GM18517 (cell line): ENCODE results near the gene SEMA4C.

Experiments
- ATAC-seq: cut with Tn5 transposase; IDR thresholded peaks from one replicate; pipeline ENCODE4 v1.9.1; 2021; ENCODE audit warnings: mild to moderate bottlenecking, moderate library complexity; ENCODE audit not compliant: unreplicated experiment

Gene SEMA4C

DNA sequence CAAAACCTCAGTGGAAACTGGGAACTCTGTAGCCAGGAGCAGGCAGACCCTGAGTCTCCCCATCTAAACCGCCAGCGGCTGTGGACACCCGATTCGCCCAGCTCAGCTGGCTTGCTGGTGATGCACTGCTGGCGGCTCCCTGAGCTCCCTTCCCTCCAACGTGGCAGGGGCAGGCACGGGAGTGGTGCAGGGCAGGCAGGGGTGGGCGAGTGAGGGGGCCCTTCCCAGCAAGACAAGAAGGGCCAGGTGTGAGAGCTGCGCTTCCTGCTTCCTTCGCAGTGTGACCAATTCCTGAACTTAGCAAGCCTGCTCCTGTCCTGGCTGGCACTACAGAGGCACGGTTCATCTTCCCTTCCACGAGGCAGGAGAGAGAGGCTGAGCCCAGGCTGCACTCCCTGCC is 12.3 kb upstream of the SEMA4C start:
- ATAC-seq, result no peak

DNA sequence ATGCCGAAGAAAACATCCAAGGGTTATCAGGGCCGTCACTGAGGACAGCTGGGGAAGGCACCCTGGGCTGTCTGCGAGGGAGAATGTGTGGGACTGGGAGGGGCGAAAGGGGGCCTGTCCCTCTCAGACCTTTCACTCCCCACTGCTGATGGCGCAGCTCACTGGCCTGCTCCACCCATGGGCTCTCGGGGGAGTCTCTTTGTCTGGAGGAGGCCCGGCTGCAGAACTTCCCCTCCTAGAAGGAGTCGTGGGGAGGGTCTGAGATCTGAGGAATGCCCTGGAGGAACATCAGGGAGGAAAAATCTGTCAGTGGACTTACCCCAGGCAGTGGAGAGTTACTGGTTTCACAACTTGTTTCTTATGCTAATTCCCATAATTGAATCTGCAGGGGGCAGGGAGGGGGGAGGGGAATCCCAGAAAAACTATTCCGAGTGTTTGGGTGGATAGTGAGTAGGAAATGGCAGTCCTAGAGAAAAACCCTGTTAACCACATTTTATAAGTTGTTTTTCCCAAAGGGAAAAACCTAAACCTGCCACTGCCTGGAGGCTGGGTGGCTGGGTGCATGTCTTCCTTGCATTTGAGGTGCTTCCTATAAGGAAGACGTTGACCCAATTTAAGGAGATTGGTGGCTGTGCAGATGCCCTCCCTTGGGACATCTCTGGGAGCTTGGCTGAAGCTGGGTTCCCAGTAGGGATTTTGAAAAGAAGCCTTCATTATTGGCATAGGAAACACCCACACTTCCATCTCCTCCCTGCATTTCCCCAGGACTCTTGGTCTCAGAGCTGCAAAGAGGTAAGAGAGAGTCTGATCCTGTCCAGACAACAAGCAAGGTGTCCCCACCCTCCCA is 11.7 kb upstream of the SEMA4C start:
- ATAC-seq, result no peak

DNA sequence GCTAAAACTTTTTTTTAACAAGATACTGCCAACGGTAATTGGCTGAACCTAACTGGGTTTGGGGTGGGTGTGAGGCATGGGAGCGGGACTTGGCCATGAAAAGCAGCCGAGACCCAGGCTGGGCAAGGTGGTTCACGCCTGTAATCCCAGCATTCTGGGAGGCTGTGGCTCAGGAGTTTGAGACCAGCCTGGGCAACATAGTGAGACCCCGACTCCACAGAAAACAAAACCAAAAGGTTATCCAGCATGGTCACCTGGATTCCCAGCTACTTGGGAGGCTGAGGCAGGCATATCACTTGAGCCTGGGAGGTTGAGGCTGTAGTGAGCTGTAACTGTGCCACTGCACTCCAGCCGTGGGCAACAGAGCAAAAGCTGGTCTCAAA is 11.0 kb upstream of the SEMA4C start:
- ATAC-seq, result no peak

DNA sequence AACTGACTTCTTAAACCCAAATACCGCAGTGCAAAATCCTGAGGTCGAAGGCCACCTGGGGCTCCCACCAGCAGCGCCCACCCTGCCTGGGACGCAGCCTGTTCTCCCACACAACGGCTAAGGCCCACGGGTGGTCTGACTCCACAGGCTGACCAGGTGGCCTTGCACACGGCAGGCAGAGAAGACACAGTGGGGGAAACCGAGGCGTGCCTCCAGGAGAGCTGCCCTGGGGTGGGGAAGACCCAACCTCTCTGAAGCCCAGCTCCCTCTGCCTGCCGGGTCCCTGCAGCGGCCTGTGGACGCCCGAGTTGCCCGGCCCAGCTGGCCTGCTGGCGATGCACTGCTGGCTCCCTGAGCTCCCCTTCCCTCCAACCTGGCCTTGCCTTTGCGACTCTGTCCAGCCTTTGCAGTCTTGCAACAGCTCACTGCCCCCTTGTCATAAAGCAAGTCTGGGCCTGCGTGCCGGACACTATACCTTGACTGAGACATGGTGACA is 9.7 kb upstream of the SEMA4C start:
- ATAC-seq, result no peak

DNA sequence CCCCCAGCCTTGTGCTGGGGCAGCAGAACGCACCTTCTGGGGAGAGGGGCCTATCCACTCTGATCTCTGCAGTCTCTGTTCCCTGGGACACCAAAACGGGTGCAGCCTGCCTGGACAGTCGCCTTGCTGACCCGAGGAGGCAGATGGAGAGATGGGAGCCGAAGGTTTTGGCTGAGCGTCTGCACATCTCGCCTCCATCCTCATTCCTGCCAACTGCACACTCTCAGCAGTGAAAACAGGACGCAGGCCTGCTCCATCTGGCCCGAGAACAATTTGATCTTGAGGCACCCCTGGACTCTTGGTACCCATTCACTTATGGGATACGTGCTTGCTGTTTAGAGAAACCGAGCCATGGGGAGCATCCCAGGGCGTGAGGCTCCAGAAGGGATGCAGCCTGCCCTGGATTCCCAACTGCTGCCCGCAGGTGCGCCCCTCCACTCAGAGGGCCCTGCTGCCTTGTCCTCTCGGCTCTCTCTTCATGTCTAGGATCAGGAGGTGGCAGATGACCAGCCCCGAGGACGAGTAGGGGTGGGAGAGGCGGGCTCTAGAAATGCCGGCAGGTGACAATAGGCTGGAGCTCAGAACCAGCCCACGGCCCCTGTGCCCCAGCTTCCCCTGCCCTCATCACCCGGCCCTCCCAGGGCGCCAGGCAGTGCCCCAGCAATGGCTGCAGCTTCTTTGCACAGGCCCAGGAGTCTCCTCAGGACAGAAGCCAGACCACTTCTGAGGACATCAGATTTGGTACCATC is 9.1 kb upstream of the SEMA4C start:
- no peak for ATAC-seq

DNA sequence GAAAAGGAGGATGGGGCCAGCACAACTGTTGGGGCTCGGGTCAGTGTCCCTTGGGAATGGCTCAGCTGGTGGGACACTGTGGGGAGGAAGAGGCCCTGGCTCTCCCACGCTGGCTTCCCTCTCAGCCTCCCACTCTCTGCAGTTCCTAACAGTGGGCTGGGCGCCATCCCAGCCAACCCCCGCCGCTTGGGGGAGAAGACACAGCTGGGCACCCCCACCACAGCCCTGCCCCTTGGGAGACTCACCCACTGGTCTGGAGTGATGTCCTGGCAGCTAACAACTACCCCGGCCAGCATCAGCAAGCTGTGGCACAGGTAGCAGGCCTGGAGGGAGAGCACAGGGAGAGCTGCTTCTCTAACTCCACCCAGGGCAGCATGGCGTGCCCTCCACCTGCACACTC is 8.3 kb upstream of the SEMA4C start:
- ATAC-seq, result no peak

DNA sequence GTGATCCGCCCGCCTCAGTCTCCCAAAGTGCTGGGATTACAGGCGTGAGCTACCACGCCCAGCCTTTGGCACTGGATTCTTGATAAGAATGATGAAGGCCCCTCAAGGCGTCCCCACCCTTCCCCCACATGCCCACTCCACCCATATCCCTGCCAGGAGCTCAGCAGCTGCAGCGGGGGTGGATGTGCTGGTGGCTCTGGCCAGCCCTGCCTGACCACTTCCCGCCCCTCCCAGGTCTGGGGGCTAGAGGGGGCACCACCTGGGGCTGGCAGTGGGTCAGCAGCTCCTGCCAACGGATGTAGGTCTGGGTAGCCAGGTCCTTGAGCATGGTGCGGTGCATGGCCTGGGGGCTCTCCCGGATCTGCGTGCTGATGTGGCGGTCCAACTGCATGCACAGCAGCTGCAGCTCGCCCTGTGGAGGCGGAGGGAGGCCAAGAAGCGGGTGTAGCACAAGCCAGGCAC is 7.8 kb upstream of the SEMA4C start:
- no peak for ATAC-seq

DNA sequence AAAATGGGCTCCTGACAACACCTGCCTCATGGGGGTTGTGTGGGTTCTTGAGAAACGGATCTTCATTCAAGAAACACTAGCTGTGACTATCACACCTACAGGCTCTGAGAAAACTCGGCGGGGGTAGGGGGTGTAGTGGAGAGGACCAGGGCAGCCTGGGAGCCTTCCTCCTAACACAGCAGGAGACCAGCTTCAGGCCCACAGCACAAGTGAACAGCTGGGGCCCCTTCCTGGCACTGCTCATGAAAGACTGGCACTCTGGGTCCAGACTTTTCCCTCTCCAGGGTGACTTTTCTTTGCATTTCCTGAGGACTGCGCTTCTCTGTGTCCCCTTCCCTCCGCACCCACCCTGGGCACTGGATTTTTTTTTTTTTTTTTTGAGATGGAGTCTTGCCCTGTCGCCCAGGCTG is 7.2 kb upstream of the SEMA4C start:
- no peak for ATAC-seq

DNA sequence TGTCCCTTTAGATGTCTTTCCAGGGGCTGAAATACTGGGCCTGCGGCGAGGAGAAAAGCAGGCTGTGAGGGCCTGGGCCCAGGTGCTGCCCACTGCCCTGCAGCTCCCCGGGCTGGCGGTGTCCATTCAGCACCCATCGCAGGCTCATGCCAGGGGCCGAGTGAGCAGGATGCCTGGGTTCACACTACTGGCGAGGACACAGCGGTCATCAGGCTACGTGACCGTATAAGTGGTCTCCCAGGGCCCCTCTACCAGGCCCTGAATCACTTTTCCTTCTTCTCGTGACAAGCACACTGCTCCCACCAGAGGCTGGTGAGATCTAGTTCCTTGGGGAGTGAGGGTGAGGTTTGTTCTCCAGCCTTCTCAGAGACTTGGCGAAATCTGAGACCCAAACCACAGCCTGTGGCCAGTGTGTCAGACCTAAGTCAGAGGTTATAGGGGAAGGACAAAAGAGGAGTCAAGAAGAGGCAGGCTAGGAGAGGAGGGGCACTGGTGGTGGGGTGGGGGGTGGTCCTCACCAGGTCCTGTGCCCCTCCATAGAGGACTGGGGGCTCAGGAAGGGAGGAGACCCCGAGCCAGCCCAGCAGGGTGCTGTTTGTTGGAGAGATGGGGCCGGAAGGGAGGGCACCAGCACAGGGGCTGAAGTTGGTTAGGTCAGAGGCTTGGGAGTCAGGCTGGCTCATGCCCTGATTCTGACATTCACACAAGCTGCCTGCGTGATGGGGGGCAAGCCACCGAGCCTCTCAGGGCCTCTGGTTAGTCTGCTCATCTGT is 6.6 kb upstream of the SEMA4C start:
- ATAC-seq, result no peak

DNA sequence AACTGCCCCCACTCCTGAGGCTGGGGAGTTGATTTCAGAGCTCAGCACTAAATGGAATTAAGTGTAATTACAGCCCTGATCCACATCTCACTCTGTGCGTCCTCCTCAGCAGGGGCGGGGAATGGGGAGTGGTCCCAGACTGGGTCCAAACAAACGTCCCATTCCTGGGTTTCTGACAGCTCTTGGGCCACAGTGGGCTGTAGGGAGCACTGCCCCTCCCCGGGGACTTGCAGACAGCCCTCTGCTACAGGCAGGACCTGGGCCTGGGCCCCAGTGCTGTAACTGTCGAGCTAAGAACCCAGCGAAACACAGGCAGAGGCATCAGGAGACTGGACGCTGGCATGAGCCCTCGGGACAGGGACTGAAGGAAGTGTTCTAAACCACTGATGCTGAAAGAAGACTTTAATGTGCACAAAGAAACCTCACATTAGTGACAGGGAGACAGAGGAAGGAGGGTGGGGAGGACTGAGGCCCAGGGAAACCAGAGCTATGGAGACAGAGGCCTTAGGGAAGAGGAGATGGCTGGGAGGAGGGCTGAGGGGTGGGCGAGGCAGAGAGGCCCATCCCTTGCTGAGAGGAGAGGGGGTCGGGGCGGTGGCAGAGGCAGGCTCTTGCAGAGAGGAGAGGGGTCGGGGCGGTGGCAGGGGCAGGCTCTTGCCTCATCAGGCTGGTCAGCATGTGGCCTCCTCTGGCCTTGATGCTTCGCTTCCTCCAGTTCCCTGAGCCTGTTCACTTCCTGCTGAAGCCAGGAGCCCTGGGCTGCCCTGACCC is 5.8 kb upstream of the SEMA4C start:
- no peak for ATAC-seq

DNA sequence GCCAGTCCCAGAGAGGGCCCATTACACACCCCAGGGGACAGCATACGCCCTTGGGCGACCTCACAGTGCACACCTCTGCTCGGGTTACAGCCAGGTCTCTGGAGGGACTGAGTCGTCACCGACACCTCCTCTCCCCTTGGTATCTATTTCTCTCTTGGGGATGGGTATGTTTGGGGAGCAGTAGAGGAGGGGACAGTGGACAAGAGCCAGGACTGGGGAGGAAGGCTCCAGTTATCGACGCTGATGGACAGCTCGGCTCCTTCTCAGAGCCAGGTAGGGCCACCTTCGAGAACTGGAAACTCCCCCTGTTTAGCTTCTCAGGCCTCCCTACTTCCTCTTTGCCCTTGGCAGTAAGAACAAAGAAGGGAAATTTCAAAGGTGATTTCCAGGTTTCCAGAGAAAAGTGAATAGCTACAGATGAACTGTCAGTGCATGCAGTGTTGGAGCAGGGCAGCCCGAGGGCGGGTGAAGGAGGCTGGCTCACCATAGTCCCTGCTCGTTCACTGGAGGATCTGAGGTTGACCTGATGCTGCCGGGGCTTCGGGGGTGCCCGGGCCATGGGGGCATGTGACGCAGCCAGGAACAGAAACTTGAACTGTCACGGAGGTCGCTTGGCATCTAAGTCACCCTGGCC is 4.4 kb upstream of the SEMA4C start:
- peak; percentile 68 for ATAC-seq

DNA sequence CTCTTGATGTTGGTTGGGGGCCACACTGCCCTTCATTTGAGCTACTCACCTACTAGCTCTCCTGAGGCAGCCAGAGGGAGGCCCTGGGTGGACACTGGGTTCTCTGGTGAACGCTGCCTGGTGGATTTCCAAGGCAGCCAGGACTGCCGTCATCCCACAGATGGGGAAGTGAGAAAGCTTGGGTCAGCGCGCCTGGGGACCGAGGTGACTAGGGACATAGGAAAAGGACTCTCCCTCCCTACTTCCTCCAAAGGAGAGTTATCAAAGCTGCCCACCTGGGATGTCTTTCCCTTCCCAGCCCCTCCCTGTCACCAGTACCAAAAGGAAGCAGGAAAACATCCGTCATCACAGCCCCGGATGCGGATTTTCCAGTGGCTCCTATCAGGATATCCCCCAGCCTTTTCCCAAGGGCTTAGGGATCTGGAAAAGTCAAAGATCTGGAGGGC is 3.8 kb upstream of the SEMA4C start:
- no peak for ATAC-seq

DNA sequence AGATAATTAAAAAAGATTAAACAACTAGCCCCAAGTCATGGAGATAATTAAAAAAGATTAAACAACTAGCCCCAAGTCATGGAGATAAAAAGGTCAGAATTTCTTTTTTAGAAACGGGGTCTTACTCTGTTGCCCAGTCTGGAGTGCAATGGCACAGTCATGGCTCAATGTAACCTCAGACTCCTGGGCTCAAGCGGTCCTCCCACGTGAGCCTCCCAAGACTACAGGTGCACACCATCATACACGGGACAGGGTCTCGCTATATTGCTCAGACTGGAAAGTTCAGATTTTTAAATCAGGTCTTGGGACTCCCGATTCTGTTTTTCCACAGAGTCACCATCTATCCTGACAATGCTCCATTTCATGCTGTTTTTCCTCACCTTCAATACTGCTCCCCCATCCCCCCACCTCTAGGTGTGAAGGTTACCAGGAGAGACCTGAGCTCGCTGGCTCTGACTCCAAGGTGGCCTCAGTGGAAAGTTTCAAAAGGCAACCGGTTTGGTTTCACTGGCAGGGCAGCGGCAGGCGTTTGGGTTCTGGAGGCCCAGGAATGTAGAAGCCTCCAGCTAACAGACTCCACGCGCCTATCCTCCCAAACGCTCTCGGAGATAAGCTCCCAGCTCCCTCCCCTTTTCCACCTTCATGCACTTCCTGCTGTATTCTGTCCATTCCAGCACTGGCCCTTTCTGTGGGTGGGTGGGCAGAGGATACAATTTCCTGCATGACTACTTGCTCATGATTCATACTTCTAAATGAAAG is 2.9 kb upstream of the SEMA4C start:
- ATAC-seq, result no peak

DNA sequence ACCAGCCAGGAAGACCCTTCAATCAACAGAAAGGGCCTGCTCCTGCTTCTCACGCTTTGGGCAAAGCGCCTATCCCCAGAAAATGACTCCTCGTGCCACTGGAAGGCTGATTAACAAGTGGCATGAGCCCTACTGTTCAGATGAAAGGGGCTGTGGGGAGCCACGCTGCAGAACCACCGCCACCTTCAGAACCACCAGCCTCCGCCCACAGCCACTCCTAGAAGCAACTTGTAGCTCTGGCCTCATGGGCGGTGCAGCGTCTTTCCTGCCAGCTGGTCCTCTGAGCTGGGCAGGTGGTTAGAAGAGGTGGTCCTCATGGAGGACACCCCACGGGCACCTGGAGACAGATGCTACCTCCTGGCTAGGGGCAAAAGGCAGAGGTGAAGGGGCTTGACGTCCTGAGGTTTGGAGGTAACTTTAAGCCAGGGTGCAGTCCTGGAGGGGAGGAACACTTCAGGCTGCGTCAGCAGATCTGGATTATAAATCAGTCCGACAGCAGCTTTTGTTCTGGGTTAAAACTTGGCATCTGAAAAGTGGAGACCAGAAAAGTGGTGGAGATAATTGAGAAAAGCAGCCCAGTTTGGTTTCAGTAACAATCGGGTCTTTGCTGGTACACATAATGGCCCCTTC is 861 bp upstream of the SEMA4C start:
- no peak for ATAC-seq

DNA sequence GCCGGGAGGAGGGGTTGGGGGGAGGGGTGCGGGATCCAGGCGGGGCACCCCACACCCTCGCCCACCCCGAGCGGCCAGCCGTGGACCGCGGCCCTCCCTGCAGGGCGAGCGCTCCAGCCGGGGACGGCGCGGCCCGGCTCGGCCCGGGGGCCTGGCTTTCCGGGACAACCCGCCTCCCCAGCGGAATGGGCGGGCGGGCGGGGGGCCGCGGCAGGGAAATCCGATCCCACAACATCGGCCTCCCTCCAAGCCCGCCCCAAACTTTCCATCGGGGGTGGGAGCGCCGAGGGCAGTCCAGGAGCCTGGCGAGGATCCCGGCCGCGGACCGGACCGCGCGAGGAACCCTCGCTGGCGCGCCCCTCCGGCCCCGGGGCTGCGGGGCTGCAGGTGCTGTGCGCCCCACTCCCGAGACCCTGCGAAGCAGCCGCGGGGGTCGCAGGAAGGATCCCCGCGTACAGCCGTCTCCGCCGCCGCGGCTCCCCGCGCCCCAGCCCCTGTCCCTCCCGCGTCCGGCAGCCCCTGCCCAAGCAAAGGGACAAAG is 529 bp downstream of the SEMA4C start:
- ATAC-seq, result no peak

DNA sequence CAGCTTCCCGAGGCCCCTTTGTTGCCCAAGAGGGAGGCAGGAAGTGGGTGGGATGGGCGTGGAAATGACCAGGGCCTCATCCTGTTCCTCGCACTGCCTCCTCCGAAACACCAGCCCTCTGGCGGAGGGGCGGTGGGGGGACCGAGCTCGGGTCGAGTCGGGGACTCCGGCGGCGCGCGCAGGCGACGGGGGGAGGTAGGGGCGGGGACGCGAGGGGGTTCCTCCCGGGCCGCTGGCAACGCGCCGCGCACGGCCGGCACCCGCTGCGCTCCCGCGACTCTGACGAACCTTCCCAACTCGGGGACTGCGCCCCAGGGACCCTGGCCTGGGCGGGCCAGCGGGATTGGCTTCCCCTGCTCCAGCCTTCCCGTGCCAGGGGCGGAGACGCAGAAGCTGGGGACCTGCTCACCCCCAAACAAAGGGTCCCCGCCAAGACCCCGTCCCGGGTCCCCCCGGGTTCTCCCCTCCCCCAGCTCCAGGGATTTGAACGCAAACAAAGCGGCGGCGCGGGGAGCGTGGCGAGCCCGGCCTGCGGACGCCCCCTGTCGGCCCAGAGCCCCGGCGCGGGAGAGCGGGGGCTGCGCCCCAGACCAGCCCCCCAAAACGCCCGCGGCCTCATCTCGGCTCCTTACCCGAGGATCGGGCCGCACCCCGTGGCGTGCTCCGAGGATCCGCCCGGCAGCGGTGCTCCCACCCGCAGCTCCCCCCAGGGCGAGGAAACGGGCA is 1.2 kb downstream of the SEMA4C start:
- no peak for ATAC-seq

DNA sequence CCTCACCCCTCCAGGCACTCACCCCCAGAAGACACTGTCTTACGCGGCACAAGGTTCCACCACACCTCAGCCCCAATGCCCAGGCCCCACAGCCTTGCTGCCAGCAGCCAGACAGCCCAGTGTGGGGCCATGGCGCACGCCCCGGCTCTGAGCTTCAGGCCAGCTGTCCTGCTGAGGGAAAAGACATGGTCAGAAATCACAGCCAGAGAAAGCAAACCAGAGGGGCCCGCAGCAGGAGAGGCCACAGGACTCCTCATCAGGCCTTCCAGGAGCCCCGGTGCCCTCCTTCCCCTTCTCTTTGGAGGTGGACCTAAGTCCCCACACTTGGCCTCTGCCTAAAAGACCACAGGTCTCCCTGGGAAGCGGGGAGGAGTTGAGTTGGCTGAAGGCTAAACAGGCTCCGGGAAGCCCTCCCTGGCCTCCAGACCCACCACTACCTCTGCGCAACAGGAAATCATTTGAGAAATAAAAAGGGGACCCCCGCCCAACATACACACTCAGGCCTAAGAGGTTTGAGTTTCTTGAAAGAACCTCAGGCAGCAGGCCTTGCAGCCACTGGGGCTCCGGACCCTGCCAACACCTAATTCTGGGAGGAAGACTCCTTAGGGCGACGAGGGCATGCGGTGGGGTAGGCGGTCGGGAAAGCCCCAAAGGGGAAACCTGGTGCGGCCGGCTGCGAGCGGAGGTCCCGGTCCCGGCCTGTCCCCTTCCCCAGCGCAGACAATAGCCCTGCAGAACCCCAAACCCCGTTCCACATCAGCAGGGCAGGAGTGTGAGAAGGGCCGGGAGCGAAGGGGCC is 1.9 kb downstream of the SEMA4C start:
- ATAC-seq, result no peak
